Activated gamma-delta T cell treated with anti-CD3 and anti-CD28 coated beads, Interleukin-2, amount 50 U/mL, for 16 hours (primary cell): ENCODE measurements around the gene KCNH2.
"Not testable (repeated sequence)": the region's sequence is repeated elsewhere in the genome, so short reads cannot be mapped to it uniquely, and the experiment has no call there.

ENCODE experiments used
- DNase-seq: peaks from one replicate; pipeline ENCODE4 v3.0.0-alpha.2; 2020; ENCODE audit warnings: low read depth

Gene KCNH2

GRCh38 chr7:151012031-151012692 is 34.0 kb upstream of the KCNH2 start:
- DNase-seq = no peak

DNA sequence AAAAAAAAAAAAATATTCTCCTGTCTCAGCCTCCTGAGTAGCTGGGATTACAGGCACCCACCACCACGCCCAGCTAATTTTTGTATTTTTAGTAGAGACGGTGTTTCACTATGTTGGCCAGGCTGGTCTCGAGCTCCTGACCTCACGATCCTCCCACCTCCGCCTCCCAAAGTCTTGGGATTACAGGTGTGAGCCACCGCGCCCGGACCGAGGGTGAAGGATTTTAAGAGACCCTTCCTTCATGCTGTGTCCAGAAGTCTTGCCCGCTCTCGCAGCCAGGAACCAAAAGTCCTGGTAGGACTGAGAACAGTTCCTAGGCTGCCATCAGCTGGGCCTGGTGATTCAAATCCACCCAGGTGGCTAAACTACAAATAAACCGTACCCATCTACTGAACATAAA is 33.5 kb upstream of the KCNH2 start:
- not testable (repeated sequence) for DNase-seq

GRCh38 chr7:151011097-151011409 is 32.9 kb upstream of the KCNH2 start:
- no peak for DNase-seq

GRCh38 chr7:151010307-151011096 is 32.4 kb upstream of the KCNH2 start:
- no peak for DNase-seq

GRCh38 chr7:151010037-151010306 is 31.9 kb upstream of the KCNH2 start:
- DNase-seq = no peak

GRCh38 chr7:151009327-151010036 is 31.4 kb upstream of the KCNH2 start:
- DNase-seq = no peak

DNA sequence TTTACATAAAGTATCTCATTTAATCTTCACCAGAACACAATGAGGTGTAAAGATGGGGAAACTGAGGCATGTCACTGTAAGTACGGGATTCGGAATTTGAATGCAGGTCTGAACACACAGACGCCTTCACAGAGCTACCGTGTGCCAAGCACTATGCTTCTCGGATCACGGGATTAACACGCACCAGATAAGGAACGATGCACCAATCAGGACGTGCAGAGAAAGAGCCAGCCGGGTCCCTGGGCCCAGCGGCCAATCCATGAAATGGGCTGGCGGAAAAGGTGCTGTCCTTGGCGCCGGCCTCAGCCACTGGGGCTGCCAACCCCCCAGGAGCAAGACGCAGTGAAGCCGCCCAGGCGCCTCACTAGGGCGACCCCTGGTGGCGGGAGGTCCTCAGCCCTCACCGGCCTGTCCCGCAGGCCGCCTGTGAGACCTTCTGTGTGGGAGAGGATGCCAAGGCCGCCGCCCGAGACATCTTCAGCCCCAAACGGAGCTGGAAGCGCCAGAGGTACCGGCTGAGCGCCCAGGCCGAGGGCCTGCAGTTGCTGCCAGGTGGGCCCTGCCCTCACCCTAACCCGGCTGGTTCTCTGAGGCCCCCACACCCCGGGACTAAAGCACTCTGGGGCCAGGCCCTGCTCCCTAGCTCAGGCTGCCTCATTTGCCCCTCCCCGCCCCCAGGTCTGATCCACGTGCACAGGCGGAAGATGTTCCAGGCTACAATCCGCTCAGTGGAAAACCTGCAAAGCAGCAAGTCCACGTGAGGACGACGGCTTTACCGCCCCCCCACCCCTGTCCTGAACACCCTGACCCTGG is 30.6 kb upstream of the KCNH2 start:
- peak; percentile 68 for DNase-seq

DNA sequence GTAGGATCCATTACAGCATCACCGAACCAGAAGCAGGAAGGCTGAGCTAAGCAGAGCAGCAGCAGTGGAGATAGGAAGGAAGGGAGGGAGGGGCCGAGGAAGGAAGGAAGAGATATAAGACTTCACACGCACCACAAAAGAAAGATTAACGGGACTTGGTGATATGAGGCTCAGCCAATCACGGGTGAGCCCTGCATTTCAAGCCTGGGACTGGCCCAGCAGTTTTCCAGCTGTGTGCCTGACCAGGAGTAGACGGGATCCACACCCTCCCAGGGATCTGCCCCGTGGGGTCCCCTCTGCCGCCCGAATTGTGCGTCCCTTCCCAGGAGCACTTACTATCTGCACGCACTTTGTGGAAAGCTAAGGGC is 30.0 kb upstream of the KCNH2 start:
- DNase-seq = no peak

DNA sequence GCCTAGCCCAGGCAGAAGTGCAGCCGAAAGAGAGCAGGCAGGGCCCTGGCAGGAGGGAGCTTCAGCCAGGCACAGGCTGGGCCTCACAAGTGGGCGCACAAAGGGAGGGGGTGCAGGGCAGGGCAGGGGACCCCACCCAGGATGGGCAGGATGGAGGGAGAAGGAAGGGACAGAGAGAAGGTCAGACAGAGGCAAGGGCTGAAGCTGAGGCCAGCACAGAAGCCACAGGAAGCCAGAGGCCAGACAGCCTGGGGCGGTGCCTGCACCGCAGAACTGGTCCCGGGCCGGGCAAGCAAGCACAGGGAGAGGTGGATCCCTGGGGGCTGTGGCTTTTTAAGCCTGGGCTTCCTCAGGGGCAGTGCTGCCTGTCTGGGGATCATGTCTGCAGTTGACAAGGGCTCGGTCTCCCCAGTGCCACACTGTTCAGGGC is 29.4 kb upstream of the KCNH2 start:
- no peak for DNase-seq

- no peak for DNase-seq
Observed at GRCh38 chr7:151006590-151007300, 28.6 kb upstream of the KCNH2 start.

- no peak for DNase-seq
Observed at GRCh38 chr7:151005566-151005965, 27.4 kb upstream of the KCNH2 start.

GRCh38 chr7:151003572-151003971 is 25.5 kb upstream of the KCNH2 start:
- no peak for DNase-seq

GRCh38 chr7:151001546-151001945 is 23.4 kb upstream of the KCNH2 start:
- DNase-seq = no peak

- DNase-seq = no peak
Observed at GRCh38 chr7:151000897-151001495, 22.9 kb upstream of the KCNH2 start.

GRCh38 chr7:150999497-151000230 is 21.5 kb upstream of the KCNH2 start:
- no peak for DNase-seq

GRCh38 chr7:150999001-150999400 is 20.9 kb upstream of the KCNH2 start:
- no peak for DNase-seq

DNA sequence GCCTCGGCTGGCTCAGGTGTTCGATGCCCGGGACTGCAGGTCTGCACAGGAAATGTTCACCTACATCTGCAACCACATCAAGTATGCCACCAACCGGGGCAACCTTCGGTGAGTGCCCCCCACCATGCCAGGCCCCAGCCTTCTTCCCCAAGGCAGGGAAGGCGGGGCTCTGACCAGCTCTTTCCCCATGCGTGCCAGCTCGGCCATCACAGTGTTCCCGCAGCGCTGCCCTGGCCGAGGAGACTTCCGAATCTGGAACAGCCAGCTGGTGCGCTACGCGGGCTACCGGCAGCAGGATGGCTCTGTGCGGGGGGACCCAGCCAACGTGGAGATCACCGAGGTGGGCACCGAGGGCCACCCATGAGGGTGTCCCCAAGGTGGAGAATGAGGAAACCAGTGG is 20.2 kb upstream of the KCNH2 start:
- no peak for DNase-seq

- DNase-seq = no peak
Observed at GRCh38 chr7:150997817-150998216, 19.7 kb upstream of the KCNH2 start.

DNA sequence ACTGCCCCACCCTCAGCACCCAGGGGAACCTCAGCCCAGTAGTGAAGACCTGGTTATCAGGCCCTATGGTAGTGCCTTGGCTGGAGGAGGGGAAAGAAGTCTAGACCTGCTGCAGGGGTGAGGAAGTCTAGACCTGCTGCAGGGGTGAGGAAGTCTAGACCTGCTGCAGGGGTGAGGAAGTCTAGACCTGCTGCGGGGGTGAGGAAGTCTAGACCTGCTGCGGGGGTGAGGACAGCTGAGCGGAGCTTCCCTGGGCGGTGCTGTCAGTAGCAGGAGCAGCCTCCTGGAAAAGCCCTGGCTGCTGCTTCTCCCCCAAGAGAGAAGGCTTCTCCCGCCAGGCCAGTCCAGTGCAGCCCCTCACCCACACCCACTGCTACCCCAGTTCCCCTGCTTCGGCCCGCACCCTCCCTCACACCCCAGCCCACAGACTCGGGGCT is 19.0 kb upstream of the KCNH2 start:
- no peak for DNase-seq

DNA sequence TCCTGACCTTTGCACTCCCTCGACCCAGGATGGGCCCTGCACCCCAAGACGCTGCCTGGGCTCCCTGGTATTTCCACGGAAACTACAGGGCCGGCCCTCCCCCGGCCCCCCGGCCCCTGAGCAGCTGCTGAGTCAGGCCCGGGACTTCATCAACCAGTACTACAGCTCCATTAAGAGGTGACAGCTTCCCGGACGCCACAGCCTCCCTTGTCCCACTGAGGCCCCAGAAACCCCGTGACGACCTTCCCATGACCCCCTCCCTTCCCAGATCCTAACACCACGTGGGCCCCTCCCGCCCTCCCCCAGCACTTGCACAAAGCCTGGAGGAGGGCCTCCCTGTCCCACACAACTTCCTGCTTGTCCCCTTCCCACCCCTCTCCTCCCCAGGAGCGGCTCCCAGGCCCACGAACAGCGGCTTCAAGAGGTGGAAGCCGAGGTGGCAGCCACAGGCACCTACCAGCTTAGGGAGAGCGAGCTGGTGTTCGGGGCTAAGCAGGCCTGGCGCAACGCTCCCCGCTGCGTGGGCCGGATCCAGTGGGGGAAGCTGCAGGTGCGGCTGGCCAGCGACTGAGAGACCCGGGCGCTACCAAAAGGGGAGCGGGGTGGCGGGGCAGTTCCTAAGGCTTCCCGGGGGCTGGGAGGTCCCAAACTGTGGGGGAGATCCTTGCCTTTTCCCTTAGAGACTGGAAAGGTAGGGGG is 18.4 kb upstream of the KCNH2 start:
- DNase-seq = no peak
